ENCODE measurements around the gene HERC6. TPM values are rescaled to one million over a fixed set of nuclear protein-coding genes. Genes with fewer than 3 reads are reported as not detected.

Gene HERC6
- polyA plus RNA-seq, 1 experiment: 1.5 TPM

- POLR2A ChIA-PET: no interaction called here
- DNase-seq (ENCODE audit: low read depth, low spot score): no peak
- Histone ChIP-seq H3K27me3 (ENCODE audit: control insufficient read depth, insufficient read depth, low read length) (no peaks in the 10 kb centered on the region), H3K27ac (ENCODE audit: low read depth, low read length) (no peak overlapping the region), H3K9me3 (ENCODE audit: control insufficient read depth, insufficient read depth, low read length) (no peaks in the 10 kb centered on the region), H3K4me3 (ENCODE audit: low read depth, low read length) (no peak overlapping the region)
- TF ChIP-seq CTCF (IDR thresholded peaks at IDR 0.05; ENCODE audit: low read depth, low read length): no peak
- CTCF ChIA-PET: interaction anchor here (0.7 kb wide), 1 partner anchor 13 kb away, joined by 3 read pairs; no protein-coding TSS in a partner anchor
These were observed 98.7 kb downstream of the HERC6 start for GRCh38 chr4:88477229-88477860.

- H3K9me3 ChIP-seq (ENCODE audit: control insufficient read depth, insufficient read depth, low read length): no peaks in the 10 kb centered on the region
- no peak for DNase-seq (ENCODE audit: low read depth, low spot score)
- H3K27me3 ChIP-seq (ENCODE audit: control insufficient read depth, insufficient read depth, low read length): no peaks in the 10 kb centered on the region
- TF ChIP-seq CTCF (IDR thresholded peaks at IDR 0.05; ENCODE audit: low read depth, low read length): no peak
- CTCF ChIA-PET: no interaction called here
- no peak overlapping the region for H3K4me3 ChIP-seq (ENCODE audit: low read depth, low read length)
- POLR2A ChIA-PET: no interaction called here
- no peak overlapping the region for H3K27ac ChIP-seq (ENCODE audit: low read depth, low read length)
These were observed 99.6 kb downstream of the HERC6 start for GRCh38 chr4:88478247-88478646.

- no peak for TF ChIP-seq CTCF (IDR thresholded peaks at IDR 0.05; ENCODE audit: low read depth, low read length)
- Histone ChIP-seq H3K27ac (ENCODE audit: low read depth, low read length) (no peak overlapping the region), H3K4me3 (ENCODE audit: low read depth, low read length) (no peak overlapping the region), H3K27me3 (ENCODE audit: control insufficient read depth, insufficient read depth, low read length) (no peaks in the 10 kb centered on the region), H3K9me3 (ENCODE audit: control insufficient read depth, insufficient read depth, low read length) (no peaks in the 10 kb centered on the region)
- POLR2A ChIA-PET: no interaction called here
- no peak for DNase-seq (ENCODE audit: low read depth, low spot score)
- CTCF ChIA-PET: no interaction called here
These were observed 102.9 kb downstream of the HERC6 start for GRCh38 chr4:88481537-88481936.

GRCh38 chr4:88489100-88489761, 110.6 kb downstream of the HERC6 start:
- no peak for TF ChIP-seq CTCF (IDR thresholded peaks at IDR 0.05; ENCODE audit: low read depth, low read length)
- DNase-seq (ENCODE audit: low read depth, low spot score): no peak
- Histone ChIP-seq H3K27me3 (ENCODE audit: control insufficient read depth, insufficient read depth, low read length) (peaks cover 6% of the 10 kb centered on the region), H3K4me3 (ENCODE audit: low read depth, low read length) (no peak overlapping the region), H3K9me3 (ENCODE audit: control insufficient read depth, insufficient read depth, low read length) (no peaks in the 10 kb centered on the region), H3K27ac (ENCODE audit: low read depth, low read length) (no peak overlapping the region)
- ChIA-PET POLR2A (no interaction called here), CTCF (no interaction called here)

Small RNAs within 50 kb of the gene (small RNA-seq; reads per million reads assigned to genes)
- not detected for gene RF00019 (ENCODE audit: insufficient read length, low read depth)

Other genes starting within 250 kb of the HERC6 start
- gene ABCG2, start 220.2 kb upstream of the HERC6 start, polyA plus RNA-seq (2011; rRNA removed): 1.1 and 1.2 TPM in 2 replicates
- 7.8 and 9.6 TPM in 2 replicates for gene PPM1K, start 94.3 kb upstream of the HERC6 start, polyA plus RNA-seq (2011; rRNA removed)
- 0.05 and 0.06 TPM in 2 replicates for gene HERC5, start 78.3 kb downstream of the HERC6 start, polyA plus RNA-seq (2011; rRNA removed)
- 50.5 and 65.7 TPM in 2 replicates for gene PYURF, start 144.9 kb downstream of the HERC6 start, polyA plus RNA-seq (2011; rRNA removed)
- 9.3 and 10.3 TPM in 2 replicates for gene HERC3, start 213.6 kb downstream of the HERC6 start, polyA plus RNA-seq (2011; rRNA removed)